ENCODE results near the gene IQSEC3.
"Not testable (repeated sequence)": the region's sequence is repeated elsewhere in the genome, so short reads cannot be mapped to it uniquely, and the experiment has no call there.

DNA sequence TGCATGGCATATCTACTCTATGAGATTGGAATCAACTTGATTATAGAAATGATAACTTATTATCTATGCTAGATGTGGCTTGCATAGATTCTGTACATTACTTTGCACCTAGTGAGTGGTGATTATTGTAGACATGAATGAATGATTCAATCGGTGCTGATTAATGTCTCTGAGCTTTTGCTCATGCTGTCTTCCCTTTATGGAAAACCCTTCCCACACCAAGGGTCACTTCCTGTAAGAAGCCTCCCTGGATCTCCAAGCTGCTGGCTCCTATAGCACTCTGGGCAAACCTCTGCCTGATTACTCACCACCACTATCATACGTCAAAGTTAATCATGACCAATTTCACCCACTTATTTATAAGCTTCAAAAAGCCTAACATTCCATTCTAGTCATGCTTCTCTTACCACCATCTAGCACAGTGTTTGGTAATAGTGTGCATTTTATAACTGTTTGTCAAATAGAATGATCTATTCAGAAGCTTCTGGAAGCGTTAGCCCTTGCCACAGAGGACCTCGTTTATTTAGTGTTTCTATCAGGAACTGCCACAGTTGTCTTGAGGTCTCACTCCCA is 990 bp upstream of the IQSEC3 start:
- TF ChIP-seq, protein P1, sequence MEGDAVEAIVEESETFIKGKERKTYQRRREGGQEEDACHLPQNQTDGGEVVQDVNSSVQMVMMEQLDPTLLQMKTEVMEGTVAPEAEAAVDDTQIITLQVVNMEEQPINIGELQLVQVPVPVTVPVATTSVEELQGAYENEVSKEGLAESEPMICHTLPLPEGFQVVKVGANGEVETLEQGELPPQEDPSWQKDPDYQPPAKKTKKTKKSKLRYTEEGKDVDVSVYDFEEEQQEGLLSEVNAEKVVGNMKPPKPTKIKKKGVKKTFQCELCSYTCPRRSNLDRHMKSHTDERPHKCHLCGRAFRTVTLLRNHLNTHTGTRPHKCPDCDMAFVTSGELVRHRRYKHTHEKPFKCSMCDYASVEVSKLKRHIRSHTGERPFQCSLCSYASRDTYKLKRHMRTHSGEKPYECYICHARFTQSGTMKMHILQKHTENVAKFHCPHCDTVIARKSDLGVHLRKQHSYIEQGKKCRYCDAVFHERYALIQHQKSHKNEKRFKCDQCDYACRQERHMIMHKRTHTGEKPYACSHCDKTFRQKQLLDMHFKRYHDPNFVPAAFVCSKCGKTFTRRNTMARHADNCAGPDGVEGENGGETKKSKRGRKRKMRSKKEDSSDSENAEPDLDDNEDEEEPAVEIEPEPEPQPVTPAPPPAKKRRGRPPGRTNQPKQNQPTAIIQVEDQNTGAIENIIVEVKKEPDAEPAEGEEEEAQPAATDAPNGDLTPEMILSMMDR (IDR thresholded peaks at IDR 0.05; ENCODE audit: poor library complexity, severe bottlenecking) = not testable (repeated sequence)
- not testable (repeated sequence) for TF ChIP-seq EP300 (conservative IDR thresholded peaks at IDR 0.05; ENCODE audit: poor library complexity, severe bottlenecking); SMC3 (conservative IDR thresholded peaks at IDR 0.05; ENCODE audit: poor library complexity)

Measured in neural cell (in vitro differentiated cells).